WTC11 (cell line): ENCODE data around the gene MTMR3. TPM values are rescaled to one million over a fixed set of nuclear protein-coding genes. Genes with fewer than 3 reads are reported as not detected.

Source experiments
- ATAC-seq: fragments of 200-7000 bp; cut with Tn5 transposase; 2 replicates; pipeline ENCODE4 v1.10.0; 2021; ENCODE audit warnings: mild to moderate bottlenecking, moderate library complexity
- CTCF ChIA-PET: fragments of 300-600 bp; sonication (Branson Sonifier 250); formaldehyde crosslinking; loops from one replicate; lab custom pipeline; 2021; ENCODE audit warnings: antibody characterized with exemption; lab: Charles Lee
- POLR2A ChIA-PET: fragments of 350-600 bp; sonication (Branson Sonifier 250); formaldehyde crosslinking; loops from one replicate; lab custom pipeline; 2021; ENCODE audit warnings: antibody characterized with exemption; lab: Charles Lee
- DNase-seq: peaks from one replicate; pipeline ENCODE4 v3.0.0; 2021; ENCODE audit warnings: low spot score
- H3K27ac Mint-ChIP-seq: 2 replicates; pipeline ENCODE4 v1.8.0; 2021; ENCODE audit warnings: mixed read lengths
- H3K27me3 Mint-ChIP-seq: 2 replicates; pipeline ENCODE4 v1.8.0; 2021; ENCODE audit warnings: low read depth, mild to moderate bottlenecking, moderate library complexity, mixed read lengths
- H3K36me3 Mint-ChIP-seq: 2 replicates; pipeline ENCODE4 v1.8.0; 2021; ENCODE audit warnings: mixed read lengths
- H3K4me1 Mint-ChIP-seq: 2 replicates; pipeline ENCODE4 v1.8.0; 2022; ENCODE audit warnings: mixed read lengths
- H3K4me3 Mint-ChIP-seq: 2 replicates; pipeline ENCODE4 v1.8.0; 2021; ENCODE audit warnings: mild to moderate bottlenecking, moderate library complexity, mixed read lengths
- H3K9me3 Mint-ChIP-seq: 2 replicates; pipeline ENCODE4 v1.8.0; 2021; ENCODE audit warnings: mixed read lengths
- CBFB ChIP-seq: sonication (generic); formaldehyde crosslinking; IDR thresholded peaks from 2 replicates; pipeline ENCODE4 v1.8.1; 2022; ENCODE audit warnings: mild to moderate bottlenecking, low read depth, missing genetic modification reagents
- CREB1 ChIP-seq: sonication (generic); formaldehyde crosslinking; IDR thresholded peaks from 2 replicates; pipeline ENCODE4 v1.8.0; 2023; ENCODE audit warnings: mild to moderate bottlenecking, missing genetic modification reagents
- ETV6 ChIP-seq: sonication (generic); formaldehyde crosslinking; IDR thresholded peaks from 2 replicates; pipeline ENCODE4 v1.8.1; 2022; ENCODE audit warnings: mild to moderate bottlenecking, missing genetic modification reagents
- FOXP1 ChIP-seq: sonication (generic); formaldehyde crosslinking; IDR thresholded peaks from 2 replicates; pipeline ENCODE4 v1.8.0; 2022; ENCODE audit warnings: missing genetic modification reagents, mild to moderate bottlenecking, moderate library complexity, borderline replicate concordance
- GABPB1 ChIP-seq: sonication (generic); formaldehyde crosslinking; IDR thresholded peaks from 2 replicates; pipeline ENCODE4 v1.8.1; 2023; ENCODE audit warnings: mild to moderate bottlenecking, missing genetic modification reagents
- GTF2I ChIP-seq: fragments of 250-450 bp; sonication (Bioruptor Pico); conservative IDR thresholded peaks from 2 replicates; pipeline ENCODE4 v1.4.0; 2021; ENCODE audit warnings: mild to moderate bottlenecking
- JAZF1 ChIP-seq: fragments of 250-450 bp; sonication (Bioruptor Pico); IDR thresholded peaks from 2 replicates; pipeline ENCODE4 v1.9.0; 2021; ENCODE audit warnings: moderate library complexity, mild to moderate bottlenecking, inconsistent platforms
- MYBL2 ChIP-seq: sonication (generic); formaldehyde crosslinking; IDR thresholded peaks from 2 replicates; pipeline ENCODE4 v1.8.1; 2023; ENCODE audit warnings: mild to moderate bottlenecking, moderate library complexity, missing genetic modification reagents
- NFATC4 ChIP-seq: fragments of 250-450 bp; sonication (Bioruptor Pico); IDR thresholded peaks from 2 replicates; pipeline ENCODE4 v1.9.0; 2021; ENCODE audit warnings: mild to moderate bottlenecking
- NFE2L1 ChIP-seq: sonication (generic); formaldehyde crosslinking; IDR thresholded peaks from 2 replicates; pipeline ENCODE4 v1.8.1; 2023; ENCODE audit warnings: missing genetic modification reagents
- NR2C2 ChIP-seq: sonication (generic); formaldehyde crosslinking; IDR thresholded peaks from 2 replicates; pipeline ENCODE4 v1.8.0; 2022; ENCODE audit warnings: mild to moderate bottlenecking, missing genetic modification reagents
- OVOL2 ChIP-seq: fragments of 250-450 bp; sonication (Bioruptor Pico); IDR thresholded peaks from 2 replicates; pipeline ENCODE4 v1.9.0; 2021; ENCODE audit warnings: mild to moderate bottlenecking, borderline replicate concordance
- SMAD4 ChIP-seq: sonication (generic); formaldehyde crosslinking; IDR thresholded peaks from 2 replicates; pipeline ENCODE4 v1.8.0; 2022; ENCODE audit warnings: mild to moderate bottlenecking, missing genetic modification reagents
- SOX15 ChIP-seq: fragments of 250-450 bp; sonication (Bioruptor Pico); IDR thresholded peaks from 2 replicates; pipeline ENCODE4 v1.9.0; 2021; ENCODE audit warnings: mild to moderate bottlenecking
- ZNF121 ChIP-seq: sonication (generic); formaldehyde crosslinking; IDR thresholded peaks from 2 replicates; pipeline ENCODE4 v1.8.0; 2023; ENCODE audit warnings: missing genetic modification reagents
- total RNA-seq: library from RNA; stranded (reverse); gene quantifications from 3 replicates; pipeline ENCODE4 v1.2.3, GENCODE V29; 2021
- TF ChIP-seq, protein P1 (sequence below): sonication (generic); formaldehyde crosslinking; IDR thresholded peaks from 2 replicates; pipeline ENCODE4 v1.8.1; 2022; ENCODE audit warnings: mild to moderate bottlenecking, moderate library complexity, missing genetic modification reagents
- TF ChIP-seq, protein P2 (sequence below): sonication (generic); formaldehyde crosslinking; IDR thresholded peaks from 2 replicates; pipeline ENCODE4 v1.8.1; 2022; ENCODE audit warnings: mild to moderate bottlenecking, missing genetic modification reagents, moderate library complexity, borderline replicate concordance
- TF ChIP-seq, protein P3 (sequence below): sonication (generic); formaldehyde crosslinking; IDR thresholded peaks from 2 replicates; pipeline ENCODE4 v1.8.0; 2022; ENCODE audit warnings: missing genetic modification reagents
- TF ChIP-seq, protein P4 (sequence below): sonication (generic); formaldehyde crosslinking; IDR thresholded peaks from 2 replicates; pipeline ENCODE4 v1.8.0; 2022; ENCODE audit warnings: mild to moderate bottlenecking, missing genetic modification reagents
- TF ChIP-seq, protein P5 (sequence below): sonication (generic); formaldehyde crosslinking; IDR thresholded peaks from 2 replicates; pipeline ENCODE4 v1.8.1; 2022; ENCODE audit warnings: missing genetic modification reagents, borderline replicate concordance
- TF ChIP-seq, protein P6 (sequence below): fragments of 200-600 bp; IDR thresholded peaks from 2 replicates; pipeline ENCODE4 v1.8.0; 2022; ENCODE audit warnings: antibody characterized with exemption

MTMR3 gene
- total RNA-seq, 1 experiment from 2014 or later = 19.2 TPM

DNA sequence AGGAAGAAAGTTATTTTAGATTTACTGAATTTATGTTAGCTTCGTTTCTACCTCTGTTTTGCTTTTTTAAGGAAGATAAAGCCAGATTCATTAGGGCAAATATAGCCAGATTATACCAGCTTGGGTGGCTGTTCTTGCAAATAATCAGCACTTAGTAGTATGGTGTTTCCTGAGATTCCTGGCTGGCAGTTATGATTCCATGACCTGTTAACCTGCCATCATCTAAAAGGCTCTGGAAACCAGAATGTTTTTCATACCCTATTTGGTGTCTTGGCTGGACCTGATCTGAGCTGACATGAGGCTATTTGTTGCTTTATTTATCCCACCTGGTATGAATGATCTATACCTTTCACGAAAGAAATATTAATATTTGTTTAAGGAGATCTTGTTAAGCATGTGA lies 114.5 kb downstream of the MTMR3 start:
- no peak overlapping the region for H3K27ac Mint-ChIP-seq
- H3K4me1 Mint-ChIP-seq = peaks cover 16% of the 10 kb centered on the region
- TF ChIP-seq CBFB (CRISPR knock-in tag) (no peak), NFATC4 (CRISPR knock-in tag) (no peak), MYBL2 (no peak), OVOL2 (CRISPR knock-in tag) (no peak), NR2C2 (no peak), SMAD4 (CRISPR knock-in tag) (no peak), CREB1 (CRISPR knock-in tag) (no peak)
- TF ChIP-seq, protein P1, sequence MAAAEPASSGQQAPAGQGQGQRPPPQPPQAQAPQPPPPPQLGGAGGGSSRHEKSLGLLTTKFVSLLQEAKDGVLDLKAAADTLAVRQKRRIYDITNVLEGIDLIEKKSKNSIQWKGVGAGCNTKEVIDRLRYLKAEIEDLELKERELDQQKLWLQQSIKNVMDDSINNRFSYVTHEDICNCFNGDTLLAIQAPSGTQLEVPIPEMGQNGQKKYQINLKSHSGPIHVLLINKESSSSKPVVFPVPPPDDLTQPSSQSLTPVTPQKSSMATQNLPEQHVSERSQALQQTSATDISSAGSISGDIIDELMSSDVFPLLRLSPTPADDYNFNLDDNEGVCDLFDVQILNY (CRISPR knock-in tag) = no peak
- TF ChIP-seq, protein P2, sequence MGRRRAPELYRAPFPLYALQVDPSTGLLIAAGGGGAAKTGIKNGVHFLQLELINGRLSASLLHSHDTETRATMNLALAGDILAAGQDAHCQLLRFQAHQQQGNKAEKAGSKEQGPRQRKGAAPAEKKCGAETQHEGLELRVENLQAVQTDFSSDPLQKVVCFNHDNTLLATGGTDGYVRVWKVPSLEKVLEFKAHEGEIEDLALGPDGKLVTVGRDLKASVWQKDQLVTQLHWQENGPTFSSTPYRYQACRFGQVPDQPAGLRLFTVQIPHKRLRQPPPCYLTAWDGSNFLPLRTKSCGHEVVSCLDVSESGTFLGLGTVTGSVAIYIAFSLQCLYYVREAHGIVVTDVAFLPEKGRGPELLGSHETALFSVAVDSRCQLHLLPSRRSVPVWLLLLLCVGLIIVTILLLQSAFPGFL = no peak
- H3K27me3 Mint-ChIP-seq = no peaks in the 10 kb centered on the region
- no peak overlapping the region for H3K4me3 Mint-ChIP-seq
- POLR2A ChIA-PET = interaction anchor here (0.5 to 0.6 kb wide), 2 partner anchors 66 to 402 kb away, joined by 4 read pairs; no protein-coding TSS in a partner anchor
- DNase-seq = no peak
- no peaks in the 10 kb centered on the region for H3K9me3 Mint-ChIP-seq
- H3K36me3 Mint-ChIP-seq = peaks cover 7% of the 10 kb centered on the region; the same call in 1 of the 2 replicates
- CTCF ChIA-PET = interaction anchor here (3.7 kb wide), 1 partner anchor 7 kb away, joined by 26 read pairs; no protein-coding TSS in a partner anchor
- no peak for ATAC-seq

DNA sequence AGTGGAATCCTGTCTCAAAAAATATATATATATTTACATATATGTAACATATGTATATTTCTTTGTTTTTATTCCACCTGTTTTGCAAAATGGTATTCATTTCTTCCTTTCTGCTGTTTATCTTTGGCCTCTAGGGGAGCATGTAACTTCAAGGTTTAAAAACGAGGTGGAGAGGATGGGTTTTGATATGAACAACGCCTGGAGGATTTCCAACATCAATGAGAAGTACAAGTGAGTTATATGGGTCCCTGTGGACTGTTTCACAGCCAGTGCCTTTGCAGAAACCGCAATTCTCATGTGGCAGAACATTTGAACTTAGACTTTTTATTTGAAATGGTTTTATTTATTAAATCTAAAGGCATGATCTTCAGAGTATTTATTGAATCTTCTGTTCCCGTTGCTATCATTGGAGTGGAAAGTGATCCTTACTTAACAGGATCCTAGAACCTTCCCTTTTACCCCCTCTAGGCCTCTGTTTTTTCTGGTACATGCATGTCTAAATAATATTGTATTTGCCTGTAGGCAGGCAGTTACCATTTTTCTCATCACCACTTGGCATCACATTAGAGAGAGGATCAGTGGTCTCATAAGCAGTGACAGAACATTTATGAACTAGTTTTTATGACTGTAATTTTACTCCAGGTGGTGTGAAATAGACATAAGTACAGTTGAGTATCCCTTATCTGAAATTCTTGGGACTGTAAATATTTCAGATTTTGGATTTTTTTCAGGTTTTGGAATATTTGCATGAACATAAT lies 115.8 kb downstream of the MTMR3 start:
- peaks cover 7% of the 10 kb centered on the region; the same call in 1 of the 2 replicates for H3K36me3 Mint-ChIP-seq
- POLR2A ChIA-PET = no interaction called here
- peaks cover 3% of the 10 kb centered on the region for H3K4me1 Mint-ChIP-seq
- H3K27ac Mint-ChIP-seq = no peak overlapping the region
- DNase-seq (no peak), ATAC-seq (no peak)
- CTCF ChIA-PET = no interaction called here
- no peaks in the 10 kb centered on the region for H3K9me3 Mint-ChIP-seq
- TF ChIP-seq, protein P3, sequence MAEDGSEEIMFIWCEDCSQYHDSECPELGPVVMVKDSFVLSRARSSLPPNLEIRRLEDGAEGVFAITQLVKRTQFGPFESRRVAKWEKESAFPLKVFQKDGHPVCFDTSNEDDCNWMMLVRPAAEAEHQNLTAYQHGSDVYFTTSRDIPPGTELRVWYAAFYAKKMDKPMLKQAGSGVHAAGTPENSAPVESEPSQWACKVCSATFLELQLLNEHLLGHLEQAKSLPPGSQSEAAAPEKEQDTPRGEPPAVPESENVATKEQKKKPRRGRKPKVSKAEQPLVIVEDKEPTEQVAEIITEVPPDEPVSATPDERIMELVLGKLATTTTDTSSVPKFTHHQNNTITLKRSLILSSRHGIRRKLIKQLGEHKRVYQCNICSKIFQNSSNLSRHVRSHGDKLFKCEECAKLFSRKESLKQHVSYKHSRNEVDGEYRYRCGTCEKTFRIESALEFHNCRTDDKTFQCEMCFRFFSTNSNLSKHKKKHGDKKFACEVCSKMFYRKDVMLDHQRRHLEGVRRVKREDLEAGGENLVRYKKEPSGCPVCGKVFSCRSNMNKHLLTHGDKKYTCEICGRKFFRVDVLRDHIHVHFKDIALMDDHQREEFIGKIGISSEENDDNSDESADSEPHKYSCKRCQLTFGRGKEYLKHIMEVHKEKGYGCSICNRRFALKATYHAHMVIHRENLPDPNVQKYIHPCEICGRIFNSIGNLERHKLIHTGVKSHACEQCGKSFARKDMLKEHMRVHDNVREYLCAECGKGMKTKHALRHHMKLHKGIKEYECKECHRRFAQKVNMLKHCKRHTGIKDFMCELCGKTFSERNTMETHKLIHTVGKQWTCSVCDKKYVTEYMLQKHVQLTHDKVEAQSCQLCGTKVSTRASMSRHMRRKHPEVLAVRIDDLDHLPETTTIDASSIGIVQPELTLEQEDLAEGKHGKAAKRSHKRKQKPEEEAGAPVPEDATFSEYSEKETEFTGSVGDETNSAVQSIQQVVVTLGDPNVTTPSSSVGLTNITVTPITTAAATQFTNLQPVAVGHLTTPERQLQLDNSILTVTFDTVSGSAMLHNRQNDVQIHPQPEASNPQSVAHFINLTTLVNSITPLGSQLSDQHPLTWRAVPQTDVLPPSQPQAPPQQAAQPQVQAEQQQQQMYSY = no peak
- TF ChIP-seq NR2C2 = no peak
- TF ChIP-seq GABPB1 (CRISPR knock-in tag) = no peak
- TF ChIP-seq GTF2I (CRISPR knock-in tag) = no peak
- TF ChIP-seq FOXP1 (CRISPR knock-in tag) = no peak
- no peak overlapping the region for H3K4me3 Mint-ChIP-seq
- no peaks in the 10 kb centered on the region for H3K27me3 Mint-ChIP-seq

DNA sequence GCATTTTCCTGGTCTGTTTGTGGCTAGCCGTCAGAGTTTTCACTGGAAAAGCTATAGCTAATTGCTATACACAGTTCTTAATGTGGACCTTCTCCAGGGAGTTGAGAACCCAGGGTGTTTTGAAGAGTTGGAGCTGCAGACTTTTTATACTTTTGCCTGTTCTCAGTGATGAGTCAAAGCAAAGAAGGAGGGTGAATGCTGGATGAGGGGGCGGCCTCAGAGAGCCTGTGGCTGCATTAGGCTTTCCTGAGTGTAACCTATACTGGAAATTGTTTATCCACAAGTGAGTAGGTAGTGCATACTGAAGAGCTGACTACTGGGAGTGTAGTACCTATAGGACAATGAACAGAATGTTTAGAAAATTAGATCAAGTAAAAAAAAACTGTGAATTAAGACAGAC lies 117.6 kb downstream of the MTMR3 start:
- 0 out of 2 replicates have a peak overlapping the region, but pooled peaks have one; percentile 20 for H3K27ac Mint-ChIP-seq
- H3K36me3 Mint-ChIP-seq = peaks cover 7% of the 10 kb centered on the region; the same call in 1 of the 2 replicates
- no peaks in the 10 kb centered on the region for H3K27me3 Mint-ChIP-seq
- POLR2A ChIA-PET = no interaction called here
- no peak overlapping the region for H3K4me3 Mint-ChIP-seq
- CTCF ChIA-PET = interaction anchor here (0.5 to 1.7 kb wide), 3 partner anchors 137 to 311 kb away, joined by 3 to 5 read pairs (median 3); no protein-coding TSS in a partner anchor
- no peak for DNase-seq
- no peaks in the 10 kb centered on the region for H3K4me1 Mint-ChIP-seq
- no peak for ATAC-seq
- H3K9me3 Mint-ChIP-seq = no peaks in the 10 kb centered on the region
- TF ChIP-seq, protein P4, sequence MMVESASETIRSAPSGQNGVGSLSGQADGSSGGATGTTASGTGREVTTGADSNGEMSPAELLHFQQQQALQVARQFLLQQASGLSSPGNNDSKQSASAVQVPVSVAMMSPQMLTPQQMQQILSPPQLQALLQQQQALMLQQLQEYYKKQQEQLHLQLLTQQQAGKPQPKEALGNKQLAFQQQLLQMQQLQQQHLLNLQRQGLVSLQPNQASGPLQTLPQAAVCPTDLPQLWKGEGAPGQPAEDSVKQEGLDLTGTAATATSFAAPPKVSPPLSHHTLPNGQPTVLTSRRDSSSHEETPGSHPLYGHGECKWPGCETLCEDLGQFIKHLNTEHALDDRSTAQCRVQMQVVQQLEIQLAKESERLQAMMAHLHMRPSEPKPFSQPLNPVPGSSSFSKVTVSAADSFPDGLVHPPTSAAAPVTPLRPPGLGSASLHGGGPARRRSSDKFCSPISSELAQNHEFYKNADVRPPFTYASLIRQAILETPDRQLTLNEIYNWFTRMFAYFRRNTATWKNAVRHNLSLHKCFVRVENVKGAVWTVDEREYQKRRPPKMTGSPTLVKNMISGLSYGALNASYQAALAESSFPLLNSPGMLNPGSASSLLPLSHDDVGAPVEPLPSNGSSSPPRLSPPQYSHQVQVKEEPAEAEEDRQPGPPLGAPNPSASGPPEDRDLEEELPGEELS (CRISPR knock-in tag) = no peak
- TF ChIP-seq, protein P5, sequence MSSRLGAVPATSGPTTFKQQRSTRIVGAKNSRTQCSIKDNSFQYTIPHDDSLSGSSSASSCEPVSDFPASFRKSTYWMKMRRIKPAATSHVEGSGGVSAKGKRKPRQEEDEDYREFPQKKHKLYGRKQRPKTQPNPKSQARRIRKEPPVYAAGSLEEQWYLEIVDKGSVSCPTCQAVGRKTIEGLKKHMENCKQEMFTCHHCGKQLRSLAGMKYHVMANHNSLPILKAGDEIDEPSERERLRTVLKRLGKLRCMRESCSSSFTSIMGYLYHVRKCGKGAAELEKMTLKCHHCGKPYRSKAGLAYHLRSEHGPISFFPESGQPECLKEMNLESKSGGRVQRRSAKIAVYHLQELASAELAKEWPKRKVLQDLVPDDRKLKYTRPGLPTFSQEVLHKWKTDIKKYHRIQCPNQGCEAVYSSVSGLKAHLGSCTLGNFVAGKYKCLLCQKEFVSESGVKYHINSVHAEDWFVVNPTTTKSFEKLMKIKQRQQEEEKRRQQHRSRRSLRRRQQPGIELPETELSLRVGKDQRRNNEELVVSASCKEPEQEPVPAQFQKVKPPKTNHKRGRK (CRISPR knock-in tag) = no peak
- TF ChIP-seq ETV6 (no peak), GABPB1 (CRISPR knock-in tag) (no peak), JAZF1 (no peak), SOX15 (CRISPR knock-in tag) (no peak), NFE2L1 (CRISPR knock-in tag) (no peak), MYBL2 (no peak), ZNF121 (CRISPR knock-in tag) (no peak)
- TF ChIP-seq, protein P6, sequence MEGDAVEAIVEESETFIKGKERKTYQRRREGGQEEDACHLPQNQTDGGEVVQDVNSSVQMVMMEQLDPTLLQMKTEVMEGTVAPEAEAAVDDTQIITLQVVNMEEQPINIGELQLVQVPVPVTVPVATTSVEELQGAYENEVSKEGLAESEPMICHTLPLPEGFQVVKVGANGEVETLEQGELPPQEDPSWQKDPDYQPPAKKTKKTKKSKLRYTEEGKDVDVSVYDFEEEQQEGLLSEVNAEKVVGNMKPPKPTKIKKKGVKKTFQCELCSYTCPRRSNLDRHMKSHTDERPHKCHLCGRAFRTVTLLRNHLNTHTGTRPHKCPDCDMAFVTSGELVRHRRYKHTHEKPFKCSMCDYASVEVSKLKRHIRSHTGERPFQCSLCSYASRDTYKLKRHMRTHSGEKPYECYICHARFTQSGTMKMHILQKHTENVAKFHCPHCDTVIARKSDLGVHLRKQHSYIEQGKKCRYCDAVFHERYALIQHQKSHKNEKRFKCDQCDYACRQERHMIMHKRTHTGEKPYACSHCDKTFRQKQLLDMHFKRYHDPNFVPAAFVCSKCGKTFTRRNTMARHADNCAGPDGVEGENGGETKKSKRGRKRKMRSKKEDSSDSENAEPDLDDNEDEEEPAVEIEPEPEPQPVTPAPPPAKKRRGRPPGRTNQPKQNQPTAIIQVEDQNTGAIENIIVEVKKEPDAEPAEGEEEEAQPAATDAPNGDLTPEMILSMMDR = no peak
